Ishikawa (cell line): ENCODE results near the gene BTBD9.

Experiments used
- CEBPB ChIP-seq: IDR thresholded peaks from 2 replicates; pipeline ENCODE4 v1.6.1; 2012
- CREB1 ChIP-seq: IDR thresholded peaks from 2 replicates; pipeline ENCODE4 v1.6.1; 2012; ENCODE audit warnings: low read depth
- EGR1 ChIP-seq: IDR thresholded peaks from 2 replicates; pipeline ENCODE4 v1.6.1; 2012
- EP300 ChIP-seq: IDR thresholded peaks from 2 replicates; pipeline ENCODE4 v1.6.1; 2012; ENCODE audit warnings: borderline replicate concordance
- FOXM1 ChIP-seq: IDR thresholded peaks from 2 replicates; pipeline ENCODE4 v1.6.1; 2012; ENCODE audit warnings: low read depth, borderline replicate concordance
- NFIC ChIP-seq: IDR thresholded peaks from 2 replicates; pipeline ENCODE4 v1.6.1; 2012
- RAD21 ChIP-seq: IDR thresholded peaks from 2 replicates; pipeline ENCODE4 v1.6.1; 2012; ENCODE audit warnings: low read depth
- TAF1 ChIP-seq: IDR thresholded peaks from 2 replicates; pipeline ENCODE4 v1.6.1; 2012; ENCODE audit warnings: low read depth, mild to moderate bottlenecking
- TCF12 ChIP-seq: IDR thresholded peaks from 2 replicates; pipeline ENCODE4 v1.6.1; 2012; ENCODE audit warnings: low read depth
- TEAD4 ChIP-seq: IDR thresholded peaks from 2 replicates; pipeline ENCODE4 v1.6.1; 2012
- YY1 ChIP-seq: IDR thresholded peaks from 2 replicates; pipeline ENCODE4 v1.6.1; 2012; ENCODE audit warnings: low read depth
- ZBTB7A ChIP-seq: IDR thresholded peaks from 2 replicates; pipeline ENCODE4 v1.6.1; 2012; ENCODE audit warnings: low read depth
- TF ChIP-seq, protein P1 (sequence below): IDR thresholded peaks from 2 replicates; pipeline ENCODE4 v1.6.1; 2012
- TF ChIP-seq, protein P2 (sequence below): IDR thresholded peaks from 2 replicates; pipeline ENCODE4 v1.6.1; 2012; ENCODE audit warnings: low read depth, mild to moderate bottlenecking
- TF ChIP-seq, protein P3 (sequence below): IDR thresholded peaks from 2 replicates; pipeline ENCODE4 v1.6.1; 2012

BTBD9 gene

DNA sequence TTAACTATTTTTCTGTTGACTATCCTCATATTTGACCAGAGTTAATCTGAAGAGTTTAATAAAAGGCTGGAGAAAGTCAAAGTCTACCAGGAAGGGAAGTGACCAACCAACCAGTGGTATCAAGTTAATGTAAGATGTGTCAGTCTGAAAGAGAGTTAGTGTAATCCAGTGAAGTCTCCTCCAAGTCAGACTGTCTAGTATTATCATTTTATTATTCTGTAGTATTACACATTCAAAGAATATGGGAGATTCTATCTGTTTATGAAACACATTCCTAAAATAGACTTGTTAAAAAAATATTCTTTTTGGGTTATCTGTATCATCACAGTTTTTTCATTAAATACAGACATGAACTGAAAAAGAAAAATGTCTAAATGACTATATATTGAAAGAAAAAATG, 194.4 kb downstream of the BTBD9 start:
- TF ChIP-seq, protein P1, sequence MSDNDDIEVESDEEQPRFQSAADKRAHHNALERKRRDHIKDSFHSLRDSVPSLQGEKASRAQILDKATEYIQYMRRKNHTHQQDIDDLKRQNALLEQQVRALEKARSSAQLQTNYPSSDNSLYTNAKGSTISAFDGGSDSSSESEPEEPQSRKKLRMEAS = no peak
- TF ChIP-seq CREB1 = no peak
- TF ChIP-seq NFIC = no peak
- no peak for TF ChIP-seq TEAD4
- no peak for TF ChIP-seq RAD21
- no peak for TF ChIP-seq YY1
- no peak for TF ChIP-seq TAF1

- TF ChIP-seq FOXM1 (no peak), YY1 (no peak), TAF1 (no peak), CREB1 (no peak), TEAD4 (no peak), EGR1 (no peak), NFIC (no peak), EP300 (no peak)
- TF ChIP-seq, protein P2, sequence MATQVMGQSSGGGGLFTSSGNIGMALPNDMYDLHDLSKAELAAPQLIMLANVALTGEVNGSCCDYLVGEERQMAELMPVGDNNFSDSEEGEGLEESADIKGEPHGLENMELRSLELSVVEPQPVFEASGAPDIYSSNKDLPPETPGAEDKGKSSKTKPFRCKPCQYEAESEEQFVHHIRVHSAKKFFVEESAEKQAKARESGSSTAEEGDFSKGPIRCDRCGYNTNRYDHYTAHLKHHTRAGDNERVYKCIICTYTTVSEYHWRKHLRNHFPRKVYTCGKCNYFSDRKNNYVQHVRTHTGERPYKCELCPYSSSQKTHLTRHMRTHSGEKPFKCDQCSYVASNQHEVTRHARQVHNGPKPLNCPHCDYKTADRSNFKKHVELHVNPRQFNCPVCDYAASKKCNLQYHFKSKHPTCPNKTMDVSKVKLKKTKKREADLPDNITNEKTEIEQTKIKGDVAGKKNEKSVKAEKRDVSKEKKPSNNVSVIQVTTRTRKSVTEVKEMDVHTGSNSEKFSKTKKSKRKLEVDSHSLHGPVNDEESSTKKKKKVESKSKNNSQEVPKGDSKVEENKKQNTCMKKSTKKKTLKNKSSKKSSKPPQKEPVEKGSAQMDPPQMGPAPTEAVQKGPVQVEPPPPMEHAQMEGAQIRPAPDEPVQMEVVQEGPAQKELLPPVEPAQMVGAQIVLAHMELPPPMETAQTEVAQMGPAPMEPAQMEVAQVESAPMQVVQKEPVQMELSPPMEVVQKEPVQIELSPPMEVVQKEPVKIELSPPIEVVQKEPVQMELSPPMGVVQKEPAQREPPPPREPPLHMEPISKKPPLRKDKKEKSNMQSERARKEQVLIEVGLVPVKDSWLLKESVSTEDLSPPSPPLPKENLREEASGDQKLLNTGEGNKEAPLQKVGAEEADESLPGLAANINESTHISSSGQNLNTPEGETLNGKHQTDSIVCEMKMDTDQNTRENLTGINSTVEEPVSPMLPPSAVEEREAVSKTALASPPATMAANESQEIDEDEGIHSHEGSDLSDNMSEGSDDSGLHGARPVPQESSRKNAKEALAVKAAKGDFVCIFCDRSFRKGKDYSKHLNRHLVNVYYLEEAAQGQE = no peak
- TF ChIP-seq, protein P1 = no peak
- TF ChIP-seq, protein P3, sequence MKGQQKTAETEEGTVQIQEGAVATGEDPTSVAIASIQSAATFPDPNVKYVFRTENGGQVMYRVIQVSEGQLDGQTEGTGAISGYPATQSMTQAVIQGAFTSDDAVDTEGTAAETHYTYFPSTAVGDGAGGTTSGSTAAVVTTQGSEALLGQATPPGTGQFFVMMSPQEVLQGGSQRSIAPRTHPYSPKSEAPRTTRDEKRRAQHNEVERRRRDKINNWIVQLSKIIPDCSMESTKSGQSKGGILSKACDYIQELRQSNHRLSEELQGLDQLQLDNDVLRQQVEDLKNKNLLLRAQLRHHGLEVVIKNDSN = no peak
Observed at GRCh38 chr6:38443352-38444144, 196.2 kb downstream of the BTBD9 start.

GRCh38 chr6:38438097-38438496, 201.6 kb downstream of the BTBD9 start:
- TF ChIP-seq, protein P1 = no peak
- TF ChIP-seq, protein P3 = no peak
- TF ChIP-seq TCF12 (no peak), EGR1 (no peak), CREB1 (no peak)

DNA sequence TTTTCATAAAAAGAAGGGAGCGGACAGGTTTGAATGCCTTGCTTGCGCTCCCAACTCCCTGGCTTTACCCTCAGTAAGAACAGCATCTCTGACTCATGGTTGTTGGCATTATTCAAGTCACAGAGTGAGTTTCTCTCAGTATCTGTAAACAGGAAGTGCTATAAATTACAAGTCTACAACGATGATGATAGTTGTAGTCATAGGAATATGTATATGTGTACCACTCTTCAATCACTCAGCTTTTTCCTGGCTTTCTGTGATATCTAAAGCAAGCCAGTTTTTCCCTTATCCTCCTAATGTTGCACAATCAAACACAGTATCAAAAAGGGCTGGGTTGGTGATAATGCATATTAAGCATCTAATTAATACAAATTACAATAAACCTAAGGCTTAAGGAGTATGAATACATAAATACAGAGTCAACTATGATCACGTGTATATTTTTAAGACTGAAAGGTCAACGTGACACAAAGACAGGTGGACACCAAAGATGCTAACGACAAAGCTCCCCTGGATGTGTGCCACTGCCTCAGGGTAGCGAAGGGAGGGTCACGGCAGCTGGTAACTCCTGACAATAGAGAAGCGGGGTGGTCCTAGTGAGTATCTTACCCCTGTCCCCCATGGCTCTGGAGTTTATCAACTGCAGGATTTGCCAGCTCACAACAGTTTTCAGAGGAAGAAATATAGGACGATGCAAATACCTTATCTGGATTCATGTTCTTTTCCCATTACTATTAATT, 202.8 kb downstream of the BTBD9 start:
- TF ChIP-seq, protein P2 = no peak
- TF ChIP-seq, protein P3 = no peak
- TF ChIP-seq CEBPB = no peak
- no peak for TF ChIP-seq TCF12
- TF ChIP-seq RAD21 = no peak
- no peak for TF ChIP-seq EGR1
- TF ChIP-seq FOXM1 = no peak
- TF ChIP-seq EP300 = no peak
- TF ChIP-seq NFIC = no peak
- no peak for TF ChIP-seq YY1
- no peak for TF ChIP-seq TAF1
- TF ChIP-seq, protein P1 = no peak
- TF ChIP-seq TEAD4 = no peak
- no peak for TF ChIP-seq ZBTB7A
- no peak for TF ChIP-seq CREB1

- TF ChIP-seq TCF12 (no peak), RAD21 (no peak), TAF1 (no peak), TEAD4 (no peak), EGR1 (no peak), FOXM1 (no peak), ZBTB7A (no peak), NFIC (no peak)
- TF ChIP-seq, protein P2 = no peak
- TF ChIP-seq, protein P1 = no peak
- TF ChIP-seq, protein P3 = no peak
Observed at GRCh38 chr6:38435330-38435729, 204.4 kb downstream of the BTBD9 start.
